AG04450 (cell line): ENCODE data around the gene NT5C. TPM values are rescaled to one million over a fixed set of nuclear protein-coding genes. Genes with fewer than 3 reads are reported as not detected.

Experiments
- CTCF ChIA-PET: fragments of 300-600, 350-600 bp; formaldehyde crosslinking; extraction: SDS; loops from one replicate; lab custom pipeline; 2022; ENCODE audit warnings: antibody characterized with exemption, inconsistent platforms; lab: Charles Lee
- POLR2A ChIA-PET: fragments of 350-600 bp; formaldehyde crosslinking; extraction: SDS; loops from one replicate; lab custom pipeline; 2021; ENCODE audit warnings: antibody characterized with exemption, inconsistent platforms; lab: Yijun Ruan, JAX
- DNase-seq: peaks from one replicate; pipeline ENCODE4 v3.0.0-alpha.2; 2011; ENCODE audit warnings: low read depth, low spot score
- H3K27ac ChIP-seq: one replicate; pipeline ENCODE4 v1.5.1; 2012; ENCODE audit warnings: low read depth, low read length, control low read depth
- H3K27me3 ChIP-seq: one replicate; pipeline ENCODE4 v1.6.0; 2012; ENCODE audit warnings: low read length; ENCODE audit not compliant: control insufficient read depth, insufficient read depth
- H3K4me3 ChIP-seq: 2 replicates; pipeline ENCODE4 v1.5.1; 2011; ENCODE audit warnings: mild to moderate bottlenecking, low read depth, low read length, control low read depth
- H3K9me3 ChIP-seq: 2 replicates; pipeline ENCODE4 v1.5.1; 2012; ENCODE audit warnings: low read length; ENCODE audit not compliant: control insufficient read depth, insufficient read depth
- polyA plus RNA-seq: library from polyadenylated mRNA; depleted of rRNA; stranded (reverse); fragments of >200 nt; gene quantifications from 2 replicates; pipeline ENCODE4 v1.2.3, GENCODE V29; 2011; rRNA removed
- small RNA-seq: library from RNA; depleted of rRNA; stranded (forward); fragments of <200 nt; gene quantifications from one replicate; pipeline ENCODE3, GENCODE V24; 2012; ENCODE audit warnings: low read depth; ENCODE audit not compliant: insufficient read length
- TF ChIP-seq, protein P1 (sequence below): IDR thresholded peaks from 2 replicates; pipeline ENCODE4 v1.5.1; 2011; ENCODE audit warnings: low read depth, low read length, control low read depth, inconsistent platforms

The NT5C gene
- polyA plus RNA-seq, 1 experiment: 22.6 TPM

DNA sequence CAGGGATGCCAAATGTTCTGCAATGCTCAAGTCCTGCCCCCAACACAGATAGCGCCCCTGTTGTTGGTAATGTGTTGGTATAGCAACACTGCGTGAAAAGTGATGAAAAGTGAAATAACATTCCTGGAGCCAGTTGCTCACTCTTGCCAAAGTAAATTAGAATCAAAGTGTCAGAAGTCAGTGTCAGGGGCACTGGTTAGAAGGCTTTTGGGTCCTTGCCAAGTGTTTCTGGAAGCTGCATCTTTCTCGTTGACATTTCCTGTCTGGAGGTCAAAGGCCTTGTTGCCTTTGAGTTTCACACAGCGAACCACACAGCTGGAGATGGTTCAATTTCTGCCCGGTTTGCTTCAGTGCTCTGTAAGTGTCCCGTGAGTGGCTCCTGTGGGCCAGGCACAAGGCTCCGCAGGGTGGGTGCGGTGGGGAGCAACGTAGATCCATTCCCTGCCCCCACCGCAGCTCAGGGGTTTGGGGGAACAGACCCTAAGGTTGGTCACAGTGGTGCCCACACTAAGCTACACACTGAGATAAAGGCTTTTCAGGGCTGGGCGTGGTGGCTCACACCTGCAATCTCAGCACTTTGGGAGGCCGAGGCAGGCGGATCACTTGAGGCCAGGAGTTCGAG is 47.4 kb downstream of the NT5C start:
- ChIA-PET POLR2A (no interaction called here), CTCF (interaction anchor here (0.7 to 1.2 kb wide), 2 partner anchors 24 to 62 kb away, joined by 3 to 4 read pairs; no protein-coding TSS in a partner anchor)
- TF ChIP-seq, protein P1, sequence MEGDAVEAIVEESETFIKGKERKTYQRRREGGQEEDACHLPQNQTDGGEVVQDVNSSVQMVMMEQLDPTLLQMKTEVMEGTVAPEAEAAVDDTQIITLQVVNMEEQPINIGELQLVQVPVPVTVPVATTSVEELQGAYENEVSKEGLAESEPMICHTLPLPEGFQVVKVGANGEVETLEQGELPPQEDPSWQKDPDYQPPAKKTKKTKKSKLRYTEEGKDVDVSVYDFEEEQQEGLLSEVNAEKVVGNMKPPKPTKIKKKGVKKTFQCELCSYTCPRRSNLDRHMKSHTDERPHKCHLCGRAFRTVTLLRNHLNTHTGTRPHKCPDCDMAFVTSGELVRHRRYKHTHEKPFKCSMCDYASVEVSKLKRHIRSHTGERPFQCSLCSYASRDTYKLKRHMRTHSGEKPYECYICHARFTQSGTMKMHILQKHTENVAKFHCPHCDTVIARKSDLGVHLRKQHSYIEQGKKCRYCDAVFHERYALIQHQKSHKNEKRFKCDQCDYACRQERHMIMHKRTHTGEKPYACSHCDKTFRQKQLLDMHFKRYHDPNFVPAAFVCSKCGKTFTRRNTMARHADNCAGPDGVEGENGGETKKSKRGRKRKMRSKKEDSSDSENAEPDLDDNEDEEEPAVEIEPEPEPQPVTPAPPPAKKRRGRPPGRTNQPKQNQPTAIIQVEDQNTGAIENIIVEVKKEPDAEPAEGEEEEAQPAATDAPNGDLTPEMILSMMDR: no peak
- Histone ChIP-seq H3K9me3 (no peaks in the 10 kb centered on the region; the same call in 1 of the 2 replicates), H3K27me3 (no peaks in the 10 kb centered on the region), H3K27ac (no peak overlapping the region), H3K4me3 (no peak overlapping the region)
- no peak for DNase-seq

DNA sequence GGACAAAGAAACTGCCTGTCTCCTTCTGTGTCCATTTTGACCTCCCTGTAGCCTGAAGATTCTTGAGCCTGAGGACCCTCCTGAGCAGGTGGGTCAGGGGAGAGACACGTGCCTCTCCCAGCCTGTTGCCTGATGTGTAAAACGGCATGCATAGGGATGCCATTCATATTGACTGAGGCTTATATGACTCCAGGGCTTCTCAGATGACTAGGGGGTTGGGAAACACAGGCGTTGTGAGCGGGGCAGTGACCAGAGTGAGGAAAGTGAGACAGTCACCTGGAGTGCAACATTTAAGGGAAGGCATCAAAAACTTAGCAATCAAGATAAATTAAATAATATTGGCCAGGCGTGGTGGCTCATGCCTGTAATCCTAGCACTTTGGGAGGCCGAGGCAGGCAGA is 48.9 kb downstream of the NT5C start:
- Histone ChIP-seq H3K27me3 (no peaks in the 10 kb centered on the region), H3K9me3 (no peaks in the 10 kb centered on the region; the same call in 1 of the 2 replicates), H3K4me3 (no peak overlapping the region), H3K27ac (no peak overlapping the region)
- TF ChIP-seq, protein P1: no peak
- POLR2A ChIA-PET: no interaction called here
- CTCF ChIA-PET: interaction anchor here (0.7 kb wide), 1 partner anchor 32 kb away, joined by 3 read pairs; no protein-coding TSS in a partner anchor
- no peak for DNase-seq

DNA sequence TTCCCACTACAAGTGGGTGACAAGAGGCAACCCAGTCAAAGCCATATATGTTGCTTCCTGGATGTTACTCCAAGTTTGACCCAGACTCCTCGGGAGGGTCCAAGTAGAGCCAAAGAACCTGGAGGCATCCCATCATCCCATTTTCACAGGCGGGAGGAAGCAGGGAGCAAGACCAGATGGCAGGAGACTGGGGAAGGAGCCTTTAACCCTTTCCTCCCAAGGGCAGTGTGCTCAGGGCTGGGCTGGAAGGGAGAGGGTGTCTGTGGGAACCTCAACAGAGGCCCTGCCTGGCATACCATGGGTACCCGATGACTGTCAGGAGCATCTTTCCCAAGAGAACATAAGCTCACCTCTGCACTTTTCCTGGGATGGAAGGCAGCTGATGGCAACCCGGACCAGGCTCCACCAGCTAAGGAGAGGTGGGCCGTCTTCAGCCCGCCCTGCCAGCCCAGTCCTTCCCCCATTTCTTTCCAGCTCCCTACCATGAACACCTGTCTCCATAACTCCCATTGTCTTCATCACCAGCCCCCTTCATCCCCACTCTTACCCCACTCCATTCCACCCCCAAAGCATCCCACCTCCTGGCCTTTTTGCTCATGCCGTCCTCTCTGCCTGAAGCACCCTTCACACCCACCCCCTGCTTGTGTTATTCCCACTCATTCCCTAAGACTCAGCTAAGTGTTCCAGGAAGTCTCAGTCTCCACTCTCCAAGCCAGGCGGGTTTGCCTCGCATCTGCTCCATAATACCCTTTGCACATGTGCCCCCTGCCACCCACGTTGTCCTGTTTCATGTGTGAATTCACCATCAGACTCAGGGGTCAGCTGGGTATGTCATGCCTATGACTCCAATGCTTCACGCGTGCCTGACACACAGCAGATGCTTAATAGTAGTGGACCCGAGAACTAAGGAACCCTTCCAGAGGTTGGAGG is 49.7 kb downstream of the NT5C start:
- TF ChIP-seq, protein P1: no peak
- no peak overlapping the region for H3K4me3 ChIP-seq
- H3K27ac ChIP-seq: no peak overlapping the region
- H3K27me3 ChIP-seq: no peaks in the 10 kb centered on the region
- no peak for DNase-seq
- ChIA-PET CTCF (interaction anchor here (0.6 to 2.0 kb wide), 4 partner anchors 22 to 32 kb away, joined by 3 to 13 read pairs (median 5); no protein-coding TSS in a partner anchor), POLR2A (interaction anchor here (0.8 kb wide), 1 partner anchor 28 kb away, joined by 3 read pairs; the partner anchor contains the start of gene ARMC7)
- H3K9me3 ChIP-seq: no peaks in the 10 kb centered on the region; the same call in 1 of the 2 replicates

Small RNAs within 50 kb of the gene (small RNA-seq; reads per million reads assigned to genes)
- gene RF00019: not detected

Other genes with a start within 250 kb of the NT5C start
- gene FADS6, start 238.1 kb downstream of the NT5C start, polyA plus RNA-seq: not detected in 2 replicates
- gene USH1G, start 208.5 kb downstream of the NT5C start, polyA plus RNA-seq: not detected in 2 replicates
- gene OTOP2, start 207.5 kb downstream of the NT5C start, polyA plus RNA-seq: not detected in 2 replicates
- gene OTOP3, start 195.8 kb downstream of the NT5C start, polyA plus RNA-seq: not detected in 2 replicates
- 1.4 and 1.8 TPM in 2 replicates for gene HID1, start 159.0 kb downstream of the NT5C start, polyA plus RNA-seq
- 8.4 and 11.4 TPM in 2 replicates for gene CDR2L, start 144.1 kb downstream of the NT5C start, polyA plus RNA-seq
- 48.5 and 53.7 TPM in 2 replicates for gene MRPL58, start 119.1 kb downstream of the NT5C start, polyA plus RNA-seq
- gene ATP5PD, start 84.8 kb downstream of the NT5C start, polyA plus RNA-seq: 281 and 292 TPM in 2 replicates
- 29.8 and 36.0 TPM in 2 replicates for gene KCTD2, start 84.5 kb downstream of the NT5C start, polyA plus RNA-seq
- 2.9 and 3.6 TPM in 2 replicates for gene SLC16A5, start 43.8 kb downstream of the NT5C start, polyA plus RNA-seq
- gene ARMC7, start 21.8 kb downstream of the NT5C start, polyA plus RNA-seq: 5.6 and 6.5 TPM in 2 replicates
- 89.8 and 97.0 TPM in 2 replicates for gene JPT1, start 22.8 kb upstream of the NT5C start, polyA plus RNA-seq
- 356 and 439 TPM in 2 replicates for gene SUMO2, start 51.2 kb upstream of the NT5C start, polyA plus RNA-seq
- 31.5 and 33.3 TPM in 2 replicates for gene NUP85, start 73.9 kb upstream of the NT5C start, polyA plus RNA-seq
- 25.0 and 25.8 TPM in 2 replicates for gene GGA3, start 129.9 kb upstream of the NT5C start, polyA plus RNA-seq
- 53.8 and 62.6 TPM in 2 replicates for gene MRPS7, start 130.1 kb upstream of the NT5C start, polyA plus RNA-seq
- 6.0 and 6.9 TPM in 2 replicates for gene MIF4GD, start 139.5 kb upstream of the NT5C start, polyA plus RNA-seq
- 3.5 and 4.4 TPM in 2 replicates for gene SLC25A19, start 157.7 kb upstream of the NT5C start, polyA plus RNA-seq